B cell (primary cell): Measurements from ENCODE around the gene NRP1. TPM values are rescaled to one million over a fixed set of nuclear protein-coding genes. Genes with fewer than 3 reads are reported as not detected.

Experiments
- ATAC-seq: fragments of 200-7000 bp; cut with Tn5 transposase; one replicate; pipeline ENCODE4 v1.10.0; 2021; ENCODE audit warnings: low read depth, mild to moderate bottlenecking, moderate number of reproducible peaks, moderate library complexity
- CTCF ChIA-PET: fragments of 350-600 bp; sonication (Branson Sonifier 250); formaldehyde crosslinking; loops from one replicate; lab custom pipeline; 2021; ENCODE audit warnings: antibody characterized with exemption, inconsistent platforms; lab: Charles Lee
- POLR2A ChIA-PET: fragments of 350-600 bp; sonication (Branson Sonifier 250); formaldehyde crosslinking; loops from one replicate; lab custom pipeline; 2021; ENCODE audit warnings: antibody characterized with exemption; lab: Charles Lee
- DNase-seq: peaks from one replicate; pipeline ENCODE4 v3.0.0; 2013
- H2AFZ ChIP-seq: 2 replicates; pipeline ENCODE4 v1.6.1; 2012; ENCODE audit warnings: mild to moderate bottlenecking, low read depth, low read length; ENCODE audit not compliant: insufficient read depth, poor library complexity, severe bottlenecking
- H3K27ac ChIP-seq, 2 donors: 1 replicate in 1 of 2; 2 replicates in 1 of 2; pipeline ENCODE4 v1.5.1; 2012 to 2013; ENCODE audit warnings: low read length in 2 of 2, mild to moderate bottlenecking in 2 of 2, moderate library complexity in 1 of 2
- H3K27me3 ChIP-seq, 4 experiments: fragments of 200-600 bp in 1 of 4; sonication (generic) in 1 of 4; replicated peaks in 1 of 4; 1 replicate in 2 of 4; 2 replicates in 2 of 4; pipeline versions ENCODE4 v1.6.1 to v1.7.0; 2013 to 2016; ENCODE audit warnings: low read length in 3 of 4, mild to moderate bottlenecking in 2 of 4, mixed read lengths in 1 of 4, moderate library complexity in 1 of 4; ENCODE audit not compliant: insufficient read depth in 4 of 4, control insufficient read depth in 3 of 4; ENCODE audit errors: control extremely low read depth in 1 of 4
- H3K36me3 ChIP-seq, 2 experiments: replicated peaks in 1 of 2; 1 replicate in 1 of 2; 2 replicates in 1 of 2; pipeline versions ENCODE4 v1.6.1 to v1.7.1; 2013; ENCODE audit warnings: low read length in 1 of 2; ENCODE audit not compliant: insufficient read depth in 2 of 2, control insufficient read depth in 1 of 2; ENCODE audit errors: control extremely low read depth in 1 of 2, extremely low read depth in 1 of 2
- H3K4me1 ChIP-seq, 2 donors: fragments of 200-600 bp in 1 of 2; sonication (generic) in 1 of 2; 1 replicate in 1 of 2; 2 replicates in 1 of 2; pipeline versions ENCODE4 v1.5.1 to v1.6.1; 2013 to 2017; ENCODE audit warnings: low read length in 2 of 2; ENCODE audit not compliant: control insufficient read depth in 2 of 2, insufficient read depth in 2 of 2
- H3K4me2 ChIP-seq: replicated peaks from 2 replicates; pipeline ENCODE3; 2012; ENCODE audit warnings: mild to moderate bottlenecking, low read depth, low read length; ENCODE audit not compliant: poor library complexity, severe bottlenecking
- H3K4me3 ChIP-seq, 5 experiments: fragments of 200-600 bp in 1 of 5; sonication (generic) in 1 of 5; 1 replicate in 3 of 5; 2 replicates in 2 of 5; pipeline versions ENCODE4 v1.5.1 to v1.7.0; 2011 to 2016; ENCODE audit warnings: low read length in 4 of 5, mild to moderate bottlenecking in 4 of 5, low read depth in 2 of 5, control low read depth in 1 of 5, moderate library complexity in 1 of 5; ENCODE audit not compliant: insufficient read depth in 1 of 5; ENCODE audit errors: control extremely low read depth in 1 of 5, extremely low read depth in 1 of 5
- H3K79me2 ChIP-seq: fragments of 200-600 bp; sonication (generic); one replicate; pipeline ENCODE4 v1.6.0; 2016; ENCODE audit warnings: low read length; ENCODE audit not compliant: control insufficient read depth, insufficient read depth
- H3K9ac ChIP-seq: fragments of 200-600 bp; sonication (generic); 2 replicates; pipeline ENCODE4 v1.6.1; 2017; ENCODE audit warnings: mild to moderate bottlenecking, low read length, moderate library complexity
- H3K9me3 ChIP-seq, 3 donors: one replicate each; pipeline versions ENCODE4 v1.6.1 to v1.7.1; 2013; ENCODE audit warnings: low read length in 2 of 3; ENCODE audit not compliant: control insufficient read depth in 2 of 3, insufficient read depth in 1 of 3; ENCODE audit errors: control extremely low read depth in 1 of 3
- H4K20me1 ChIP-seq: 2 replicates; pipeline ENCODE4 v1.6.0; 2012; ENCODE audit warnings: mild to moderate bottlenecking, low read length; ENCODE audit not compliant: insufficient read depth, control insufficient read depth, poor library complexity, severe bottlenecking
- H3K27ac Mint-ChIP-seq: one replicate; pipeline ENCODE4 v1.8.0; 2021; ENCODE audit warnings: mixed read lengths
- H3K27me3 Mint-ChIP-seq: one replicate; pipeline ENCODE4 v1.8.0; 2021; ENCODE audit warnings: mixed read lengths
- H3K4me1 Mint-ChIP-seq: one replicate; pipeline ENCODE4 v1.8.0; 2021; ENCODE audit warnings: mixed read lengths
- H3K4me3 Mint-ChIP-seq: one replicate; pipeline ENCODE4 v1.8.0; 2021; ENCODE audit warnings: mixed read lengths
- H3K9me3 Mint-ChIP-seq: one replicate; pipeline ENCODE4 v1.8.0; 2022; ENCODE audit warnings: mixed read lengths; ENCODE audit not compliant: insufficient read depth
- CTCF ChIP-seq: fragments of 200-600 bp; IDR thresholded peaks from one replicate; pipeline ENCODE4 v1.8.0; 2022; ENCODE audit warnings: antibody characterized with exemption, mild to moderate bottlenecking
- EZH2 ChIP-seq: IDR thresholded peaks from 2 replicates; pipeline ENCODE4 v1.6.1; 2012; ENCODE audit warnings: borderline replicate concordance, low read depth, mild to moderate bottlenecking, moderate library complexity, low read length; ENCODE audit not compliant: insufficient read depth, poor library complexity, severe bottlenecking
- WGBS: methylation state at CpG from one replicate; pipeline ENCODE4 v1.1.5; 2013; ENCODE audit warnings: missing lambda C conversion rate; ENCODE audit not compliant: insufficient coverage; 5-methylcytosine and 5-hydroxymethylcytosine counted together
- intact Hi-C: fragments of 100-400 bp; cut with micrococcal nuclease; formaldehyde crosslinking; loops from one replicate; pipeline ENCODE4 v1.10.0; 2022
- polyA plus RNA-seq: library from polyadenylated mRNA; depleted of rRNA; stranded (reverse); fragments of >200 nt; gene quantifications from 2 replicates; pipeline ENCODE4 v1.2.3, GENCODE V29; 2012
- total RNA-seq, 2 donors: library from RNA; stranded (reverse); fragments of 120-200 nt in 1 of 2; gene quantifications; 1 replicate in 1 of 2; 2 replicates in 1 of 2; pipeline versions ENCODE4 v1.2.3 to v1.2.4, GENCODE V29; 2013 to 2022

Gene NRP1
- total and polyA plus RNA-seq, 2 donors (not counting 1 experiment from before 2014, with no cell fraction given), result 0.34 TPM; not detected in 1

- Mint-ChIP-seq H3K4me1 (peaks cover 15% of the 10 kb centered on the region), H3K4me3 (no peak overlapping the region), H3K27ac (no peak overlapping the region), H3K27me3 (peaks cover 6% of the 10 kb centered on the region), H3K9me3 (no peaks in the 10 kb centered on the region)
- H3K9me3 ChIP-seq, result no peaks in the 10 kb centered on the region
- ChIA-PET POLR2A (no interaction called here), CTCF (no interaction called here)
- no peak for ATAC-seq
- no peak overlapping the region for H3K9ac ChIP-seq
- peaks cover 0 to 3% of the 10 kb centered on the region in 2 donors for H3K4me1 ChIP-seq
- H3K4me3 ChIP-seq, result no peak overlapping the region
- H3K27me3 ChIP-seq, result no peaks in the 10 kb centered on the region
- no peak overlapping the region for H3K27ac ChIP-seq
- no peak overlapping the region for H2AFZ ChIP-seq
- no peaks in the 10 kb centered on the region for H3K36me3 ChIP-seq
- no peaks in the 10 kb centered on the region for H3K79me2 ChIP-seq
- no peaks in the 10 kb centered on the region for H4K20me1 ChIP-seq
- intact Hi-C loops, result no loop called here
- TF ChIP-seq EZH2 (no peak), CTCF (no peak)
- no peak overlapping the region for H3K4me2 ChIP-seq
- DNase-seq, result no peak
- WGBS, result no CpG with 5 or more reads among the region's 2 CpGs
Observed at GRCh38 chr10:33243703-33244102, 90.8 kb downstream of the NRP1 start.

GRCh38 chr10:33242931-33243330 lies 91.5 kb downstream of the NRP1 start:
- POLR2A ChIA-PET, result no interaction called here
- H3K9ac ChIP-seq, result no peak overlapping the region
- no peaks in the 10 kb centered on the region for H3K36me3 ChIP-seq
- no peak for ATAC-seq
- Mint-ChIP-seq H3K4me3 (no peak overlapping the region), H3K27ac (no peak overlapping the region), H3K4me1 (peaks cover 15% of the 10 kb centered on the region), H3K27me3 (peaks cover 6% of the 10 kb centered on the region), H3K9me3 (no peaks in the 10 kb centered on the region)
- no peak overlapping the region for H2AFZ ChIP-seq
- H3K27me3 ChIP-seq, result no peaks in the 10 kb centered on the region
- H3K9me3 ChIP-seq, result no peaks in the 10 kb centered on the region
- no peak for DNase-seq
- H3K27ac ChIP-seq, result no peak overlapping the region
- CTCF ChIA-PET, result no interaction called here
- intact Hi-C loops, result no loop called here
- no CpG with 5 or more reads among the region's 5 CpGs for WGBS
- H3K4me1 ChIP-seq, result no peaks in the 10 kb centered on the region
- no peak overlapping the region for H3K4me2 ChIP-seq
- TF ChIP-seq CTCF (no peak), EZH2 (no peak)
- no peaks in the 10 kb centered on the region for H4K20me1 ChIP-seq
- H3K79me2 ChIP-seq, result no peaks in the 10 kb centered on the region
- H3K4me3 ChIP-seq, result no peak overlapping the region
